H1 (cell line): ENCODE results near the gene KCNK3. TPM values are rescaled to one million over a fixed set of nuclear protein-coding genes. Genes with fewer than 3 reads are reported as not detected.
A peak's percentile ranks its signal among the peaks of the same experiment; 100 is the strongest.

Experiments
- CTCF ChIA-PET: fragments of 300-600 bp; sonication (Branson Sonifier 250); formaldehyde crosslinking; loops from one replicate; lab custom pipeline; 2021; ENCODE audit not compliant: partially characterized antibody; lab: Charles Lee
- POLR2A ChIA-PET: fragments of 300-600 bp; sonication (Branson Sonifier 250); formaldehyde crosslinking; loops from one replicate; lab custom pipeline; 2021; ENCODE audit warnings: inconsistent platforms; ENCODE audit not compliant: partially characterized antibody; lab: Charles Lee
- DNase-seq, 2 experiments: peaks; one replicate each; pipeline versions ENCODE4 v3.0.0 to v3.0.0-alpha.2; 2010 to 2022; ENCODE audit warnings: low spot score in 2 of 2, low read depth in 1 of 2, mixed read lengths in 1 of 2
- FAIRE-seq: peaks from 2 replicates; lab custom pipeline; 2011; peaks lifted over from hg19 to GRCh38; lab: Jason Lieb, UNC
- H2AFZ ChIP-seq: 2 replicates; pipeline ENCODE4 v1.8.1; 2012; ENCODE audit warnings: low read length, inconsistent platforms
- H2AK5ac ChIP-seq: 2 replicates; pipeline ENCODE4 v1.6.1; 2013; ENCODE audit warnings: low read depth, low read length
- H2BK120ac ChIP-seq: replicated peaks from 2 replicates; pipeline ENCODE3; 2013; ENCODE audit warnings: low read depth, low read length, inconsistent platforms
- H2BK12ac ChIP-seq: 2 replicates; pipeline ENCODE4 v1.6.1; 2013; ENCODE audit warnings: low read depth, low read length
- H2BK15ac ChIP-seq: 2 replicates; pipeline ENCODE4 v1.6.1; 2013; ENCODE audit warnings: low read length
- H2BK20ac ChIP-seq: 2 replicates; pipeline ENCODE4 v1.6.1; 2013; ENCODE audit warnings: low read length
- H2BK5ac ChIP-seq: 2 replicates; pipeline ENCODE4 v1.6.1; 2013; ENCODE audit warnings: low read depth, low read length
- H3K14ac ChIP-seq: 2 replicates; pipeline ENCODE4 v1.6.1; 2013; ENCODE audit warnings: inconsistent platforms; ENCODE audit not compliant: insufficient read length
- H3K18ac ChIP-seq: 2 replicates; pipeline ENCODE4 v1.6.1; 2013; ENCODE audit warnings: low read length; ENCODE audit errors: extremely low read depth
- H3K23ac ChIP-seq: 2 replicates; pipeline ENCODE4 v1.6.1; 2013; ENCODE audit warnings: inconsistent platforms; ENCODE audit not compliant: insufficient read length
- H3K23me2 ChIP-seq: 2 replicates; pipeline ENCODE4 v1.6.1; 2013; ENCODE audit warnings: low read depth, low read length
- H3K27ac ChIP-seq: 2 replicates; pipeline ENCODE4 v1.6.1; 2011; ENCODE audit warnings: low read depth, low read length, inconsistent platforms
- H3K27me3 ChIP-seq, 4 experiments: replicated peaks in 1 of 4; 1 replicate in 1 of 4; 2 replicates in 3 of 4; pipeline versions ENCODE4 v1.6.1 to v1.8.1; 2011 to 2013; ENCODE audit warnings: low read length in 3 of 4, mild to moderate bottlenecking in 3 of 4, inconsistent platforms in 2 of 4, mixed read lengths in 2 of 4, moderate library complexity in 1 of 4; ENCODE audit not compliant: control insufficient read depth in 3 of 4, insufficient read depth in 3 of 4; ENCODE audit errors: extremely low read depth in 1 of 4
- H3K36me3 ChIP-seq, 4 experiments: 2 replicates each; pipeline versions ENCODE4 v1.6.1 to v1.8.1; 2011 to 2013; ENCODE audit warnings: mild to moderate bottlenecking in 4 of 4, low read length in 3 of 4, moderate library complexity in 2 of 4, control low read depth in 1 of 4, inconsistent platforms in 1 of 4; ENCODE audit not compliant: insufficient read depth in 4 of 4, control insufficient read depth in 2 of 4
- H3K4ac ChIP-seq: replicated peaks from 2 replicates; pipeline ENCODE3; 2013; ENCODE audit warnings: low read length, low read depth, mixed read lengths, inconsistent platforms; ENCODE audit not compliant: insufficient read length
- H3K4me1 ChIP-seq, 4 experiments: replicated peaks in 1 of 4; 1 replicate in 1 of 4; 2 replicates in 3 of 4; pipeline versions ENCODE4 v1.6.1 to v1.8.1; 2011 to 2013; ENCODE audit warnings: low read length in 3 of 4, inconsistent platforms in 2 of 4, mixed read lengths in 1 of 4; ENCODE audit not compliant: insufficient read depth in 4 of 4, control insufficient read depth in 3 of 4
- H3K4me2 ChIP-seq, 2 experiments: 2 replicates each; pipeline versions ENCODE4 v1.6.1 to v1.8.1; 2011 to 2013; ENCODE audit warnings: low read depth in 2 of 2, low read length in 2 of 2, control low read depth in 1 of 2, inconsistent platforms in 1 of 2, mild to moderate bottlenecking in 1 of 2; ENCODE audit not compliant: insufficient read depth in 1 of 2
- H3K4me3 ChIP-seq, 4 experiments: fragments of 200-600, 300-600 bp in 1 of 4; sonication (generic), shearing (Covaris generic), sonication (Bioruptor Twin) in 1 of 4; 2 replicates each; pipeline versions ENCODE4 v1.5.1 to v1.8.1; 2011 to 2016; ENCODE audit warnings: low read length in 4 of 4, low read depth in 3 of 4, control low read depth in 2 of 4, inconsistent platforms in 2 of 4, mild to moderate bottlenecking in 2 of 4, mixed read lengths in 1 of 4, moderate library complexity in 1 of 4; ENCODE audit not compliant: insufficient read depth in 2 of 4; ENCODE audit errors: extremely low read depth in 1 of 4
- H3K56ac ChIP-seq: replicated peaks from 2 replicates; pipeline ENCODE3; 2013; ENCODE audit warnings: low read depth, mild to moderate bottlenecking, mixed read lengths, low read length, inconsistent platforms; ENCODE audit not compliant: insufficient read length
- H3K79me1 ChIP-seq: 2 replicates; pipeline ENCODE4 v1.6.1; 2013; ENCODE audit warnings: low read depth, low read length, control low read depth
- H3K79me2 ChIP-seq, 2 experiments: 2 replicates each; pipeline versions ENCODE4 v1.6.1 to v1.8.1; 2012 to 2013; ENCODE audit warnings: low read length in 2 of 2, mild to moderate bottlenecking in 2 of 2, inconsistent platforms in 1 of 2; ENCODE audit not compliant: insufficient read depth in 2 of 2, control insufficient read depth in 1 of 2
- H3K9ac ChIP-seq, 4 experiments: replicated peaks in 1 of 4; 1 replicate in 1 of 4; 2 replicates in 3 of 4; pipeline versions ENCODE4 v1.6.1 to v1.8.1; 2011 to 2013; ENCODE audit warnings: low read depth in 3 of 4, low read length in 3 of 4, control low read depth in 2 of 4, mild to moderate bottlenecking in 2 of 4, moderate library complexity in 2 of 4, inconsistent platforms in 1 of 4; ENCODE audit errors: extremely low read depth in 1 of 4
- H3K9me3 ChIP-seq, 2 experiments: 2 replicates each; pipeline versions ENCODE4 v1.6.1 to v1.8.1; 2012 to 2013; ENCODE audit warnings: mild to moderate bottlenecking in 2 of 2, moderate library complexity in 2 of 2, control low read depth in 1 of 2, inconsistent platforms in 1 of 2, low read depth in 1 of 2, low read length in 1 of 2, mixed read lengths in 1 of 2; ENCODE audit not compliant: insufficient read depth in 2 of 2
- H4K20me1 ChIP-seq, 2 experiments: replicated peaks in 1 of 2; 2 replicates each; pipeline versions ENCODE3 to v1.8.1; 2011 to 2013; ENCODE audit warnings: inconsistent platforms in 2 of 2, low read length in 2 of 2, mild to moderate bottlenecking in 1 of 2; ENCODE audit not compliant: insufficient read depth in 2 of 2, control insufficient read depth in 1 of 2
- H4K5ac ChIP-seq: 2 replicates; pipeline ENCODE4 v1.6.1; 2013; ENCODE audit warnings: low read length, low read depth, mixed read lengths, inconsistent platforms; ENCODE audit not compliant: insufficient read length
- H4K8ac ChIP-seq: 2 replicates; pipeline ENCODE4 v1.8.0; 2013; ENCODE audit warnings: mild to moderate bottlenecking, moderate library complexity, low read length, inconsistent platforms; ENCODE audit not compliant: insufficient read depth; ENCODE audit errors: extremely low read depth
- H4K91ac ChIP-seq: replicated peaks from 2 replicates; pipeline ENCODE3; 2013; ENCODE audit warnings: low read length, mixed read lengths, inconsistent platforms; ENCODE audit not compliant: insufficient read length
- CEBPB ChIP-seq: IDR thresholded peaks from 2 replicates; pipeline ENCODE4 v1.6.1; 2012; ENCODE audit warnings: low read depth, low read length
- CTCF ChIP-seq, 3 experiments: IDR thresholded peaks; 1 replicate in 2 of 3; 2 replicates in 1 of 3; pipeline versions ENCODE4 v1.5.1 to v1.6.1; 2011; ENCODE audit warnings: low read length in 3 of 3, mild to moderate bottlenecking in 3 of 3, inconsistent platforms in 2 of 3, low read depth in 1 of 3, moderate library complexity in 1 of 3; ENCODE audit not compliant: insufficient read depth in 1 of 3; ENCODE audit errors: control extremely low read depth in 1 of 3
- E2F6 ChIP-seq: IDR thresholded peaks from 2 replicates; pipeline ENCODE4 v1.6.1; 2012; ENCODE audit warnings: inconsistent platforms
- EGR1 ChIP-seq: IDR thresholded peaks from 2 replicates; pipeline ENCODE4 v1.6.1; 2011; ENCODE audit warnings: low read depth, low read length, borderline replicate concordance
- EZH2 ChIP-seq: fragments of 200-600 bp; sonication (generic); IDR thresholded peaks from 2 replicates; pipeline ENCODE4 v1.7.1; 2012; ENCODE audit warnings: low read depth, mild to moderate bottlenecking, moderate library complexity, low read length, inconsistent platforms; ENCODE audit not compliant: severe bottlenecking
- MAX ChIP-seq: IDR thresholded peaks from 2 replicates; pipeline ENCODE4 v1.6.1; 2012; ENCODE audit warnings: inconsistent platforms
- RFX5 ChIP-seq: IDR thresholded peaks from 2 replicates; pipeline ENCODE4 v1.6.1; 2011; ENCODE audit warnings: low read depth, low read length, improper control_type of control experiment, borderline replicate concordance
- RNF2 ChIP-seq: fragments of 200-900, 300-1000 bp; sonication (generic); IDR thresholded peaks from 2 replicates; pipeline ENCODE4 v1.7.1; 2016; ENCODE audit warnings: borderline replicate concordance, low read depth, mild to moderate bottlenecking, antibody characterized with exemption, low read length; ENCODE audit not compliant: poor library complexity, severe bottlenecking; ENCODE audit errors: missing control alignments
- SIN3A ChIP-seq, 2 experiments: IDR thresholded peaks in 1 of 2; conservative IDR thresholded peaks in 1 of 2; 2 replicates each; pipeline ENCODE4 v1.6.1; 2011 to 2012; ENCODE audit warnings: low read length in 2 of 2, improper control_type of control experiment in 1 of 2, low read depth in 1 of 2, mild to moderate bottlenecking in 1 of 2
- WGBS, 2 experiments: shearing (Covaris generic) in 1 of 2; methylation state at CpG; one replicate each; pipeline versions ENCODE4 v1.1.6 to v1.1.7; 2013 to 2015; ENCODE audit warnings: low lambda C conversion rate in 2 of 2, mixed read lengths in 2 of 2, inconsistent platforms in 1 of 2, low coverage in 1 of 2, missing lambda C conversion rate in 1 of 2; ENCODE audit not compliant: insufficient replicate concordance in 2 of 2, insufficient coverage in 1 of 2, insufficient read length in 1 of 2; ENCODE audit errors: extremely low coverage in 1 of 2, missing lambda C conversion rate in 1 of 2; 5-methylcytosine and 5-hydroxymethylcytosine counted together
- polyA plus RNA-seq, 7 experiments: library from polyadenylated mRNA; depleted of rRNA in 3 of 7; stranded (reverse) in 5 of 7; unstranded in 2 of 7; fragments of >200 nt in 5 of 7; fragments of 200-250 nt in 2 of 7; gene quantifications; 1 replicate in 5 of 7; 2 replicates in 1 of 7; 4 replicates in 1 of 7; pipeline versions ENCODE4 v1.2.1 to v1.2.3, GENCODE V29; 2011 to 2013; ENCODE audit warnings: missing spikeins in 2 of 7, mixed read lengths in 2 of 7
- total RNA-seq: library from RNA; stranded (reverse); fragmentation: NEBNext Ultra II Directional; extraction: Animal tissue kit (Norgen Biotek cat#: 25700); gene quantifications from 2 replicates; pipeline ENCODE4 v1.2.1, GENCODE V29; 2021

KCNK3 gene
- total and polyA plus RNA-seq, 2 of the 8 experiments (the other 6 are each of a cell fraction or from before 2014, with no cell fraction given), result 0.29 to 0.30 TPM

- H2BK120ac ChIP-seq, result no peak overlapping the region
- WGBS, 2 experiments, result 87% methylated on average over 6 of the region's 6 CpGs; no CpG with 5 or more reads in 1 of the 2 experiments
- FAIRE-seq, result no peak
- TF ChIP-seq EZH2, result no peak
- no peak for TF ChIP-seq E2F6
- TF ChIP-seq CTCF (IDR thresholded peaks at IDR 0.05; ENCODE audit: control extremely low read depth in 1 of 3, insufficient read depth in 1 of 3, low read depth in 1 of 3, low read length in 3 of 3), result no peak
- no peak for TF ChIP-seq EGR1
- TF ChIP-seq RFX5, result no peak
- TF ChIP-seq SIN3A (conservative IDR thresholded peaks at IDR 0.05 in 1 of 2, IDR thresholded peaks at IDR 0.05 in 1 of 2; ENCODE audit: low read depth in 1 of 2, low read length in 2 of 2), result no peak
- no peak for TF ChIP-seq MAX
- TF ChIP-seq RNF2, result no peak
- no peak for TF ChIP-seq CEBPB
Measured at GRCh38 chr2:26648516-26648915, 44.0 kb upstream of the KCNK3 start.

More at GRCh38 chr2:26648516-26648915, 44.0 kb upstream of the KCNK3 start:
- H2BK15ac ChIP-seq, result 0 out of 2 replicates have a peak overlapping the region, but pooled peaks have one; percentile 31
- H3K9ac ChIP-seq, result no peak overlapping the region
- H2AK5ac ChIP-seq, result no peak overlapping the region
- no peak overlapping the region for H2BK20ac ChIP-seq
- no peak overlapping the region for H2BK5ac ChIP-seq
- H3K23me2 ChIP-seq, result no peaks in the 10 kb centered on the region
- H4K91ac ChIP-seq, result no peak overlapping the region
- no peak overlapping the region for H3K4me3 ChIP-seq
- no peak overlapping the region for H4K5ac ChIP-seq
- H3K79me2 ChIP-seq, result 0 out of 4 replicates have a peak, but pooled peaks cover 0 to 3% of the 10 kb centered on the region in 2 experiments
- H3K4me2 ChIP-seq, result no peak overlapping the region
- no peaks in the 10 kb centered on the region for H3K36me3 ChIP-seq
- H2BK12ac ChIP-seq, result no peak overlapping the region
- H3K9me3 ChIP-seq, result no peaks in the 10 kb centered on the region
- ChIA-PET CTCF (interaction anchor here (0.6 to 2.8 kb wide), 3 partner anchors 45 to 186 kb away, joined by 3 to 11 read pairs (median 3); no protein-coding TSS in a partner anchor), POLR2A (interaction anchor here (1.0 kb wide), 1 partner anchor 37 kb away, joined by 3 read pairs; no protein-coding TSS in a partner anchor)
- H3K18ac ChIP-seq, result no peak overlapping the region
- peaks cover 0 to 3% (median 0%) of the 10 kb centered on the region in 4 experiments; a peak in 2 of 7 replicates for H3K27me3 ChIP-seq
- no peak overlapping the region for H3K4ac ChIP-seq
- peaks cover 0 to 4% (median 1%) of the 10 kb centered on the region in 4 experiments; a peak in 4 of 7 replicates for H3K4me1 ChIP-seq
- H4K20me1 ChIP-seq, result no peaks in the 10 kb centered on the region
- H4K8ac ChIP-seq, result no peak overlapping the region
- no peak overlapping the region for H3K23ac ChIP-seq
- no peak overlapping the region for H3K56ac ChIP-seq
- DNase-seq, result no peak
- H3K79me1 ChIP-seq, result no peaks in the 10 kb centered on the region
- no peak overlapping the region for H3K14ac ChIP-seq
- H3K27ac ChIP-seq, result no peak overlapping the region
- no peak overlapping the region for H2AFZ ChIP-seq
